Osteoblast (primary cell): ENCODE measurements around the gene XYLT1. TPM values are rescaled to one million over a fixed set of nuclear protein-coding genes. Genes with fewer than 3 reads are reported as not detected.

ENCODE experiments used
- DNase-seq: peaks from one replicate; pipeline ENCODE4 v3.0.0; 2011; ENCODE audit warnings: low spot score, mixed read lengths; ENCODE audit not compliant: insufficient read length; ENCODE audit errors: missing footprints
- H2AFZ ChIP-seq: 2 replicates; pipeline ENCODE4 v1.6.0; 2011; ENCODE audit warnings: mild to moderate bottlenecking, low read length
- H3K27ac ChIP-seq: 2 replicates; pipeline ENCODE4 v1.5.1; 2011; ENCODE audit warnings: mild to moderate bottlenecking, low read depth, low read length, moderate library complexity
- H3K27me3 ChIP-seq: 2 replicates; pipeline ENCODE4 v1.6.0; 2012; ENCODE audit warnings: mild to moderate bottlenecking, control low read depth, inconsistent platforms, low read length, moderate library complexity; ENCODE audit not compliant: insufficient read depth
- H3K36me3 ChIP-seq: 2 replicates; pipeline ENCODE4 v1.5.1; 2011; ENCODE audit warnings: mild to moderate bottlenecking, low read length, control low read depth, moderate library complexity; ENCODE audit not compliant: insufficient read depth
- H3K4me1 ChIP-seq: 2 replicates; pipeline ENCODE4 v1.5.1; 2011; ENCODE audit warnings: mild to moderate bottlenecking, low read length, control low read depth, moderate library complexity; ENCODE audit not compliant: insufficient read depth
- H3K4me2 ChIP-seq: 2 replicates; pipeline ENCODE4 v1.6.0; 2011; ENCODE audit warnings: mild to moderate bottlenecking, low read length; ENCODE audit not compliant: insufficient read depth
- H3K4me3 ChIP-seq: fragments of 200-600 bp; sonication (generic); 3 replicates; pipeline ENCODE4 v1.5.1; 2012; ENCODE audit warnings: mild to moderate bottlenecking, low read length, inconsistent platforms; ENCODE audit not compliant: insufficient read depth
- H3K79me2 ChIP-seq: 2 replicates; pipeline ENCODE4 v1.6.0; 2012; ENCODE audit warnings: mild to moderate bottlenecking, low read length, control low read depth, inconsistent platforms; ENCODE audit not compliant: insufficient read depth
- H3K9me3 ChIP-seq: 2 replicates; pipeline ENCODE4 v1.5.1; 2011; ENCODE audit warnings: low read depth, low read length, control low read depth
- H4K20me1 ChIP-seq: 2 replicates; pipeline ENCODE4 v1.6.0; 2012; ENCODE audit warnings: mild to moderate bottlenecking, low read length, control low read depth; ENCODE audit not compliant: insufficient read depth
- CTCF ChIP-seq: IDR thresholded peaks from 2 replicates; pipeline ENCODE4 v1.5.1; 2011; ENCODE audit warnings: mild to moderate bottlenecking, low read depth, low read length, moderate library complexity; ENCODE audit errors: extremely low read depth
- total RNA-seq: library from RNA; depleted of rRNA; stranded (reverse); fragments of >200 nt; gene quantifications from 2 replicates; pipeline ENCODE4 v1.2.3, GENCODE V29; 2012

XYLT1 gene
- total RNA-seq, 1 donor = 43.4 TPM

GRCh38 chr16:17469011-17469740 is 1.6 kb downstream of the XYLT1 start:
- peak; percentile 97 for DNase-seq
- Histone ChIP-seq H3K27ac (peak overlapping the region; percentile 45), H4K20me1 (peaks cover 29% of the 10 kb centered on the region), H3K4me1 (peaks cover 35% of the 10 kb centered on the region), H3K4me3 (peak overlapping the region; percentile 69), H3K4me2 (peak overlapping the region; percentile 85), H3K79me2 (peaks cover 47% of the 10 kb centered on the region), H3K9me3 (no peaks in the 10 kb centered on the region), H3K27me3 (no peaks in the 10 kb centered on the region), H2AFZ (peak overlapping the region; percentile 38), H3K36me3 (no peaks in the 10 kb centered on the region)
- TF ChIP-seq CTCF = no peak

- no peaks in the 10 kb centered on the region for H3K9me3 ChIP-seq
- peak overlapping the region; percentile 38 for H2AFZ ChIP-seq
- H3K27me3 ChIP-seq = no peaks in the 10 kb centered on the region
- peak; percentile 85 for DNase-seq
- peak overlapping the region; percentile 69 for H3K4me3 ChIP-seq
- H4K20me1 ChIP-seq = peaks cover 29% of the 10 kb centered on the region
- H3K4me2 ChIP-seq = peak overlapping the region; percentile 85
- no peaks in the 10 kb centered on the region for H3K36me3 ChIP-seq
- peaks cover 29% of the 10 kb centered on the region for H3K4me1 ChIP-seq
- peaks cover 51% of the 10 kb centered on the region for H3K79me2 ChIP-seq
- H3K27ac ChIP-seq = peak overlapping the region; percentile 45
- TF ChIP-seq CTCF = no peak
These were observed 2.1 kb downstream of the XYLT1 start for GRCh38 chr16:17468611-17469010.

GRCh38 chr16:17467923-17468540 is 2.7 kb downstream of the XYLT1 start:
- peaks cover 34% of the 10 kb centered on the region for H4K20me1 ChIP-seq
- no peaks in the 10 kb centered on the region for H3K36me3 ChIP-seq
- peak; percentile 88 for TF ChIP-seq CTCF
- peaks cover 28% of the 10 kb centered on the region for H3K4me1 ChIP-seq
- peaks cover 56% of the 10 kb centered on the region for H3K79me2 ChIP-seq
- no peaks in the 10 kb centered on the region for H3K9me3 ChIP-seq
- no peaks in the 10 kb centered on the region for H3K27me3 ChIP-seq
- H3K4me2 ChIP-seq = peak overlapping the region; percentile 85
- peak overlapping the region; percentile 69 for H3K4me3 ChIP-seq
- no peak overlapping the region for H3K27ac ChIP-seq
- H2AFZ ChIP-seq = no peak overlapping the region
- peak; percentile 96 for DNase-seq

GRCh38 chr16:17466876-17467275 is 3.9 kb downstream of the XYLT1 start:
- H3K4me3 ChIP-seq = no peak overlapping the region

More at GRCh38 chr16:17466876-17467275, 3.9 kb downstream of the XYLT1 start:
- Histone ChIP-seq H3K4me2 (no peak overlapping the region), H3K27me3 (no peaks in the 10 kb centered on the region), H3K9me3 (no peaks in the 10 kb centered on the region), H3K4me1 (peaks cover 25% of the 10 kb centered on the region), H4K20me1 (peaks cover 40% of the 10 kb centered on the region), H2AFZ (no peak overlapping the region), H3K36me3 (no peaks in the 10 kb centered on the region), H3K79me2 (peaks cover 68% of the 10 kb centered on the region), H3K27ac (no peak overlapping the region)
- no peak for DNase-seq
- no peak for TF ChIP-seq CTCF
